K562 (cell line): ENCODE results near the gene USP7. TPM values are rescaled to one million over a fixed set of nuclear protein-coding genes. Genes with fewer than 3 reads are reported as not detected.

Source experiments
- BCOR ChIP-seq: fragments of 450-650 bp; IDR thresholded peaks from 2 replicates; pipeline ENCODE4 v1.6.1; 2016
- CHD1 ChIP-seq: fragments of 200-600 bp; sonication (generic); IDR thresholded peaks from one replicate; pipeline ENCODE4 v1.6.1; 2012; ENCODE audit warnings: mild to moderate bottlenecking, moderate library complexity, low read length, inconsistent platforms
- E2F8 ChIP-seq: fragments of 450-650 bp; IDR thresholded peaks from 2 replicates; pipeline ENCODE4 v1.7.1; 2018; ENCODE audit warnings: mild to moderate bottlenecking, low read depth; ENCODE audit not compliant: partially characterized antibody
- FOS ChIP-seq: IDR thresholded peaks from 3 replicates; pipeline ENCODE4 v1.6.1; 2011; ENCODE audit not compliant: insufficient read length; ENCODE audit errors: extremely low read depth
- MLLT1 ChIP-seq, 2 experiments: fragments of 450-650 bp; IDR thresholded peaks; 2 replicates each; pipeline ENCODE4 v1.6.1; 2016
- PRDM10 ChIP-seq: fragments of 450-650 bp; IDR thresholded peaks from 2 replicates; pipeline ENCODE4 v1.6.1; 2018; ENCODE audit not compliant: partially characterized antibody
- RBM17 ChIP-seq: fragments of 200-400 bp; formaldehyde crosslinking; IDR thresholded peaks from 2 replicates; pipeline ENCODE4 v1.6.1; 2017; ENCODE audit warnings: low read depth, mild to moderate bottlenecking, low read length, borderline replicate concordance
- RNF219 ChIP-seq: fragments of 250-450 bp; sonication (Bioruptor Pico); IDR thresholded peaks from 2 replicates; pipeline ENCODE4 v1.5.0; 2022; ENCODE audit warnings: mild to moderate bottlenecking
- SMARCE1 ChIP-seq: fragments of 450-650 bp; IDR thresholded peaks from 2 replicates; pipeline ENCODE4 v1.7.1; 2016; ENCODE audit warnings: mild to moderate bottlenecking
- TEAD4 ChIP-seq, 2 experiments: sonication (generic) in 1 of 2; formaldehyde crosslinking in 1 of 2; IDR thresholded peaks; 2 replicates each; pipeline versions ENCODE4 v1.6.1 to v1.8.0; 2012 to 2022; ENCODE audit warnings: borderline replicate concordance in 1 of 2, inconsistent platforms in 1 of 2, low read length in 1 of 2, mild to moderate bottlenecking in 1 of 2, missing genetic modification reagents in 1 of 2
- VEZF1 ChIP-seq: fragments of 200-800 bp; sonication (Bioruptor generic); IDR thresholded peaks from 2 replicates; pipeline ENCODE4 v1.6.1; 2017; ENCODE audit warnings: missing genetic modification characterization, missing compliant biosample characterization
- ZEB2 ChIP-seq: fragments of 450-650 bp; IDR thresholded peaks from 2 replicates; pipeline ENCODE4 v1.6.1; 2016
- ZNF146 ChIP-seq: IDR thresholded peaks from one replicate; pipeline ENCODE4 v1.6.1; 2018; ENCODE audit warnings: missing compliant biosample characterization; ENCODE audit not compliant: unreplicated experiment
- ZNF584 ChIP-seq: fragments of 200-800 bp; sonication (Bioruptor generic); IDR thresholded peaks from 2 replicates; pipeline ENCODE4 v1.6.1; 2016; ENCODE audit warnings: low read depth, mild to moderate bottlenecking, missing genetic modification characterization, missing compliant biosample characterization
- polyA plus RNA-seq, 8 experiments: library from polyadenylated mRNA; depleted of rRNA in 4 of 8; stranded (reverse) in 5 of 8; unstranded in 3 of 8; fragments of >200 nt; fragmentation: Nextera tagmentation in 2 of 8; fragmentation: Illumina TruSeq in 1 of 8; extraction: Ambion mirVana in 2 of 8; extraction: Trizol in 1 of 8; gene quantifications; 2 replicates each; pipeline versions ENCODE4 v1.2.1 to v1.2.3, GENCODE V29; 2011 to 2014; ENCODE audit warnings: inconsistent platforms in 1 of 8, missing spikeins in 1 of 8
- total RNA-seq, 7 experiments: library from RNA; depleted of rRNA in 6 of 7; stranded (reverse); fragments of >200 nt in 6 of 7; fragmentation: Illumina TruSeq in 2 of 7; extraction: Trizol in 2 of 7; gene quantifications; 2 replicates each; pipeline versions ENCODE4 v1.2.1 to v1.2.3, GENCODE V29; 2011 to 2021; ENCODE audit warnings: low replicate concordance in 1 of 7

The USP7 gene
- total and polyA plus RNA-seq, 9 of the 15 experiments (the other 6 are each of a cell fraction or from before 2014, with no cell fraction given), result 17.1 to 145 (median 57.9) TPM

- TF ChIP-seq E2F8 (peak; percentile 41), VEZF1 (CRISPR knock-in tag) (no peak), ZNF146 (CRISPR knock-in tag) (no peak), FOS (no peak), MLLT1 (IDR thresholded peaks at IDR 0.05) (no peak), ZEB2 (peak; percentile 55; the same call in 1 of the 2 replicates), CHD1 (no peak), SMARCE1 (no peak; the same call in 1 of the 2 replicates), RNF219 (CRISPR knock-in tag) (no peak), PRDM10 (peak; percentile 45), BCOR (peak; percentile 34; the same call in 1 of the 2 replicates), RBM17 (no peak), ZNF584 (CRISPR knock-in tag) (no peak), TEAD4 (IDR thresholded peaks at IDR 0.05; ENCODE audit: low read length) (no peak), TEAD4 (CRISPR knock-in tag; IDR thresholded peaks at IDR 0.05; ENCODE audit: borderline replicate concordance) (no peak)
Measured at GRCh38 chr16:8869212-8869987, 94.3 kb downstream of the USP7 start (continued).
